B cell (primary cell): ENCODE measurements around the gene NAGLU. TPM values are rescaled to one million over a fixed set of nuclear protein-coding genes. Genes with fewer than 3 reads are reported as not detected.

Experiments used
- ATAC-seq: fragments of 200-7000 bp; cut with Tn5 transposase; one replicate; pipeline ENCODE4 v1.10.0; 2021; ENCODE audit warnings: low read depth, mild to moderate bottlenecking, moderate number of reproducible peaks, moderate library complexity
- CTCF ChIA-PET: fragments of 350-600 bp; sonication (Branson Sonifier 250); formaldehyde crosslinking; loops from one replicate; lab custom pipeline; 2021; ENCODE audit warnings: antibody characterized with exemption, inconsistent platforms; lab: Charles Lee
- POLR2A ChIA-PET: fragments of 350-600 bp; sonication (Branson Sonifier 250); formaldehyde crosslinking; loops from one replicate; lab custom pipeline; 2021; ENCODE audit warnings: antibody characterized with exemption; lab: Charles Lee
- DNase-seq: peaks from one replicate; pipeline ENCODE4 v3.0.0; 2013
- H2AFZ ChIP-seq: 2 replicates; pipeline ENCODE4 v1.6.1; 2012; ENCODE audit warnings: mild to moderate bottlenecking, low read depth, low read length; ENCODE audit not compliant: insufficient read depth, poor library complexity, severe bottlenecking
- H3K27ac ChIP-seq, 2 donors: 1 replicate in 1 of 2; 2 replicates in 1 of 2; pipeline ENCODE4 v1.5.1; 2012 to 2013; ENCODE audit warnings: low read length in 2 of 2, mild to moderate bottlenecking in 2 of 2, moderate library complexity in 1 of 2
- H3K27me3 ChIP-seq, 4 experiments: fragments of 200-600 bp in 1 of 4; sonication (generic) in 1 of 4; replicated peaks in 1 of 4; 1 replicate in 2 of 4; 2 replicates in 2 of 4; pipeline versions ENCODE4 v1.6.1 to v1.7.0; 2013 to 2016; ENCODE audit warnings: low read length in 3 of 4, mild to moderate bottlenecking in 2 of 4, mixed read lengths in 1 of 4, moderate library complexity in 1 of 4; ENCODE audit not compliant: insufficient read depth in 4 of 4, control insufficient read depth in 3 of 4; ENCODE audit errors: control extremely low read depth in 1 of 4
- H3K36me3 ChIP-seq, 2 experiments: replicated peaks in 1 of 2; 1 replicate in 1 of 2; 2 replicates in 1 of 2; pipeline versions ENCODE4 v1.6.1 to v1.7.1; 2013; ENCODE audit warnings: low read length in 1 of 2; ENCODE audit not compliant: insufficient read depth in 2 of 2, control insufficient read depth in 1 of 2; ENCODE audit errors: control extremely low read depth in 1 of 2, extremely low read depth in 1 of 2
- H3K4me1 ChIP-seq, 2 donors: fragments of 200-600 bp in 1 of 2; sonication (generic) in 1 of 2; 1 replicate in 1 of 2; 2 replicates in 1 of 2; pipeline versions ENCODE4 v1.5.1 to v1.6.1; 2013 to 2017; ENCODE audit warnings: low read length in 2 of 2; ENCODE audit not compliant: control insufficient read depth in 2 of 2, insufficient read depth in 2 of 2
- H3K4me2 ChIP-seq: replicated peaks from 2 replicates; pipeline ENCODE3; 2012; ENCODE audit warnings: mild to moderate bottlenecking, low read depth, low read length; ENCODE audit not compliant: poor library complexity, severe bottlenecking
- H3K4me3 ChIP-seq, 5 experiments: fragments of 200-600 bp in 1 of 5; sonication (generic) in 1 of 5; 1 replicate in 3 of 5; 2 replicates in 2 of 5; pipeline versions ENCODE4 v1.5.1 to v1.7.0; 2011 to 2016; ENCODE audit warnings: low read length in 4 of 5, mild to moderate bottlenecking in 4 of 5, low read depth in 2 of 5, control low read depth in 1 of 5, moderate library complexity in 1 of 5; ENCODE audit not compliant: insufficient read depth in 1 of 5; ENCODE audit errors: control extremely low read depth in 1 of 5, extremely low read depth in 1 of 5
- H3K79me2 ChIP-seq: fragments of 200-600 bp; sonication (generic); one replicate; pipeline ENCODE4 v1.6.0; 2016; ENCODE audit warnings: low read length; ENCODE audit not compliant: control insufficient read depth, insufficient read depth
- H3K9ac ChIP-seq: fragments of 200-600 bp; sonication (generic); 2 replicates; pipeline ENCODE4 v1.6.1; 2017; ENCODE audit warnings: mild to moderate bottlenecking, low read length, moderate library complexity
- H3K9me3 ChIP-seq, 3 donors: one replicate each; pipeline versions ENCODE4 v1.6.1 to v1.7.1; 2013; ENCODE audit warnings: low read length in 2 of 3; ENCODE audit not compliant: control insufficient read depth in 2 of 3, insufficient read depth in 1 of 3; ENCODE audit errors: control extremely low read depth in 1 of 3
- H4K20me1 ChIP-seq: 2 replicates; pipeline ENCODE4 v1.6.0; 2012; ENCODE audit warnings: mild to moderate bottlenecking, low read length; ENCODE audit not compliant: insufficient read depth, control insufficient read depth, poor library complexity, severe bottlenecking
- H3K27ac Mint-ChIP-seq: one replicate; pipeline ENCODE4 v1.8.0; 2021; ENCODE audit warnings: mixed read lengths
- H3K27me3 Mint-ChIP-seq: one replicate; pipeline ENCODE4 v1.8.0; 2021; ENCODE audit warnings: mixed read lengths
- H3K4me1 Mint-ChIP-seq: one replicate; pipeline ENCODE4 v1.8.0; 2021; ENCODE audit warnings: mixed read lengths
- H3K4me3 Mint-ChIP-seq: one replicate; pipeline ENCODE4 v1.8.0; 2021; ENCODE audit warnings: mixed read lengths
- H3K9me3 Mint-ChIP-seq: one replicate; pipeline ENCODE4 v1.8.0; 2022; ENCODE audit warnings: mixed read lengths; ENCODE audit not compliant: insufficient read depth
- CTCF ChIP-seq: fragments of 200-600 bp; IDR thresholded peaks from one replicate; pipeline ENCODE4 v1.8.0; 2022; ENCODE audit warnings: antibody characterized with exemption, mild to moderate bottlenecking
- EZH2 ChIP-seq: IDR thresholded peaks from 2 replicates; pipeline ENCODE4 v1.6.1; 2012; ENCODE audit warnings: borderline replicate concordance, low read depth, mild to moderate bottlenecking, moderate library complexity, low read length; ENCODE audit not compliant: insufficient read depth, poor library complexity, severe bottlenecking
- WGBS: methylation state at CpG from one replicate; pipeline ENCODE4 v1.1.5; 2013; ENCODE audit warnings: missing lambda C conversion rate; ENCODE audit not compliant: insufficient coverage; 5-methylcytosine and 5-hydroxymethylcytosine counted together
- intact Hi-C: fragments of 100-400 bp; cut with micrococcal nuclease; formaldehyde crosslinking; loops from one replicate; pipeline ENCODE4 v1.10.0; 2022
- polyA plus RNA-seq: library from polyadenylated mRNA; depleted of rRNA; stranded (reverse); fragments of >200 nt; gene quantifications from 2 replicates; pipeline ENCODE4 v1.2.3, GENCODE V29; 2012
- total RNA-seq, 2 donors: library from RNA; stranded (reverse); fragments of 120-200 nt in 1 of 2; gene quantifications; 1 replicate in 1 of 2; 2 replicates in 1 of 2; pipeline versions ENCODE4 v1.2.3 to v1.2.4, GENCODE V29; 2013 to 2022

NAGLU gene
- total and polyA plus RNA-seq, 2 donors (not counting 1 experiment from before 2014, with no cell fraction given): 44.8 to 52.4 TPM

- TF ChIP-seq EZH2: no peak
- H3K9me3 ChIP-seq: no peaks in the 10 kb centered on the region
- H3K9ac ChIP-seq: peak overlapping the region; percentile 75
- intact Hi-C loops: loop anchor here (1.0 to 5.0 kb wide), 7 partner anchors 12 to 634 kb away; partner anchors contain the start of genes MLX, NBR1, PLEKHH3 and PSMC3IP
- ATAC-seq (peak; percentile 66), DNase-seq (no peak)
- WGBS: under 1% methylated on average over 57 of the region's 65 CpGs
- H3K27me3 Mint-ChIP-seq: no peaks in the 10 kb centered on the region
- peaks cover 19 to 26% of the 10 kb centered on the region in 2 donors for H3K4me1 ChIP-seq
- peaks cover 27% of the 10 kb centered on the region for H3K79me2 ChIP-seq
- H3K4me1 Mint-ChIP-seq: peaks cover 37% of the 10 kb centered on the region
- CTCF ChIA-PET: interaction anchor here (0.7 to 2.7 kb wide), 11 partner anchors 9 to 248 kb away, joined by 3 to 16 read pairs (median 3); partner anchors contain the start of genes PSMC3IP, STAT3, STAT5A and TUBG1
- H3K4me3 Mint-ChIP-seq: peak overlapping the region; percentile 93
- H3K4me3 ChIP-seq: peak overlapping the region; percentile 51 to 82 (median 66)
- peak overlapping the region; percentile 92 for H3K4me2 ChIP-seq
- H2AFZ ChIP-seq: peak overlapping the region; percentile 80
- peaks cover 19% of the 10 kb centered on the region for H4K20me1 ChIP-seq
- peaks cover 0 to 15% of the 10 kb centered on the region in 2 experiments for H3K36me3 ChIP-seq
- H3K9me3 Mint-ChIP-seq: no peaks in the 10 kb centered on the region
- POLR2A ChIA-PET: interaction anchor here (0.9 to 1.7 kb wide), 6 partner anchors 12 to 148 kb away, joined by 3 to 9 read pairs (median 6); partner anchors contain the start of genes PSMC3IP and STAT3
- peak overlapping the region; percentile 16 to 50 for H3K27ac ChIP-seq
- H3K27me3 ChIP-seq: no peaks in the 10 kb centered on the region
- H3K27ac Mint-ChIP-seq: peak overlapping the region; percentile 80
These were observed 523 bp downstream of the NAGLU start for GRCh38 chr17:42536372-42537155.

GRCh38 chr17:42537156-42537805 lies 1.2 kb downstream of the NAGLU start:
- TF ChIP-seq EZH2 (no peak), CTCF (no peak)
- intact Hi-C loops: loop anchor here (2.0 to 5.0 kb wide), 3 partner anchors 18 to 634 kb away; partner anchors contain the start of genes NBR1 and PLEKHH3
- CTCF ChIA-PET: interaction anchor here (1.2 to 2.7 kb wide), 4 partner anchors 9 to 149 kb away, joined by 3 to 16 read pairs (median 6); partner anchors contain the start of gene STAT3
- H4K20me1 ChIP-seq: peaks cover 19% of the 10 kb centered on the region
- H3K27ac ChIP-seq: no peak overlapping the region
- peak overlapping the region; percentile 75 for H3K9ac ChIP-seq
- Mint-ChIP-seq H3K27ac (no peak overlapping the region), H3K27me3 (no peaks in the 10 kb centered on the region), H3K9me3 (no peaks in the 10 kb centered on the region), H3K4me3 (peak overlapping the region; percentile 93), H3K4me1 (peaks cover 33% of the 10 kb centered on the region)
- peaks cover 27% of the 10 kb centered on the region for H3K79me2 ChIP-seq
- no peak for ATAC-seq
- H3K4me3 ChIP-seq: peak overlapping the region in 4 of 5 experiments; percentile 51 to 82 (median 68)
- POLR2A ChIA-PET: interaction anchor here (1.6 to 1.7 kb wide), 2 partner anchors 11 to 142 kb away, joined by 5 to 8 read pairs; no protein-coding TSS in a partner anchor
- no peak for DNase-seq
- WGBS: 92% methylated on average over 26 of the region's 31 CpGs
- H3K9me3 ChIP-seq: no peaks in the 10 kb centered on the region
- peak overlapping the region; percentile 92 for H3K4me2 ChIP-seq
- H3K27me3 ChIP-seq: no peaks in the 10 kb centered on the region
- peaks cover 0 to 15% of the 10 kb centered on the region in 2 experiments for H3K36me3 ChIP-seq
- H2AFZ ChIP-seq: no peak overlapping the region
- peaks cover 17 to 21% of the 10 kb centered on the region in 2 donors for H3K4me1 ChIP-seq
